Natural killer cell (primary cell): Measurements from ENCODE around the gene DYNC2H1. TPM values are rescaled to one million over a fixed set of nuclear protein-coding genes. Genes with fewer than 3 reads are reported as not detected.

Experiments used
- ATAC-seq, 3 donors: fragments of 150-1000 bp in 2 of 3; fragments of 200-7000 bp in 1 of 3; cut with Tn5 transposase; 1 replicate in 1 of 3; 2 replicates in 2 of 3; pipeline ENCODE4 v1.10.0; 2021; ENCODE audit warnings: mild to moderate bottlenecking in 2 of 3, moderate library complexity in 2 of 3
- DNase-seq, 2 donors: peaks; one replicate each; pipeline versions ENCODE4 v3.0.0 to v3.0.0-alpha.2; 2013 to 2021; ENCODE audit warnings: mixed read lengths in 1 of 2
- H3K27ac ChIP-seq: one replicate; pipeline ENCODE4 v1.5.1; 2013; ENCODE audit warnings: mild to moderate bottlenecking, low read length
- H3K27me3 ChIP-seq: one replicate; pipeline ENCODE4 v1.6.1; 2013; ENCODE audit warnings: low read length; ENCODE audit not compliant: control insufficient read depth, insufficient read depth
- H3K36me3 ChIP-seq: one replicate; pipeline ENCODE4 v1.6.1; 2013; ENCODE audit warnings: low read length; ENCODE audit not compliant: control insufficient read depth, insufficient read depth
- H3K4me1 ChIP-seq: one replicate; pipeline ENCODE4 v1.6.1; 2013; ENCODE audit warnings: low read length; ENCODE audit not compliant: control insufficient read depth, insufficient read depth
- H3K4me3 ChIP-seq: one replicate; pipeline ENCODE4 v1.5.1; 2013; ENCODE audit warnings: low read length
- H3K9me3 ChIP-seq: one replicate; pipeline ENCODE4 v1.6.1; 2013; ENCODE audit warnings: low read length; ENCODE audit not compliant: control insufficient read depth, insufficient read depth
- H3K27ac Mint-ChIP-seq, 2 donors: one replicate each; pipeline ENCODE4 v1.8.0; 2022; ENCODE audit warnings: mild to moderate bottlenecking in 2 of 2, mixed read lengths in 2 of 2, moderate library complexity in 1 of 2
- H3K27me3 Mint-ChIP-seq, 2 donors: one replicate each; pipeline ENCODE4 v1.8.0; 2022; ENCODE audit warnings: low read depth in 2 of 2, mixed read lengths in 2 of 2
- H3K36me3 Mint-ChIP-seq: one replicate; pipeline ENCODE4 v1.8.0; 2022; ENCODE audit warnings: mixed read lengths
- H3K4me1 Mint-ChIP-seq, 2 donors: one replicate each; pipeline ENCODE4 v1.8.0; 2022; ENCODE audit warnings: mixed read lengths in 2 of 2
- H3K4me3 Mint-ChIP-seq: one replicate; pipeline ENCODE4 v1.8.0; 2022; ENCODE audit warnings: mild to moderate bottlenecking, moderate library complexity, mixed read lengths
- H3K9me3 Mint-ChIP-seq, 2 donors: one replicate each; pipeline ENCODE4 v1.8.0; 2022; ENCODE audit warnings: mixed read lengths in 2 of 2
- CTCF ChIP-seq: fragments of 200-600 bp; IDR thresholded peaks from one replicate; pipeline ENCODE4 v1.8.0; 2022; ENCODE audit warnings: antibody characterized with exemption
- WGBS: methylation state at CpG from one replicate; pipeline ENCODE4 v1.1.7; 2013; ENCODE audit warnings: missing lambda C conversion rate; ENCODE audit not compliant: insufficient coverage; 5-methylcytosine and 5-hydroxymethylcytosine counted together
- intact Hi-C: fragments of 100-400 bp; cut with micrococcal nuclease; formaldehyde crosslinking; loops from one replicate; pipeline ENCODE4 v1.14.2; 2022
- total RNA-seq, 4 donors: library from RNA; stranded (reverse); fragments of 120-200 nt in 1 of 4; gene quantifications; one replicate each; pipeline versions ENCODE4 v1.2.3 to v1.2.4, GENCODE V29; 2013 to 2022

The DYNC2H1 gene
- total RNA-seq, 3 donors from 2014 or later (not counting 1 experiment from before 2014, with no cell fraction given) = 4.1 to 7.5 (median 4.4) TPM

GRCh38 chr11:103147627-103148026, 38.4 kb downstream of the DYNC2H1 start:
- Histone ChIP-seq H3K4me1 (no peaks in the 10 kb centered on the region), H3K27me3 (no peaks in the 10 kb centered on the region), H3K27ac (no peak overlapping the region), H3K4me3 (no peak overlapping the region), H3K36me3 (no peaks in the 10 kb centered on the region), H3K9me3 (no peaks in the 10 kb centered on the region)
- H3K27me3 Mint-ChIP-seq = no peaks in the 10 kb centered on the region
- intact Hi-C loops = no loop called here
- no peaks in the 10 kb centered on the region for H3K4me1 Mint-ChIP-seq
- DNase-seq (no peak), ATAC-seq (no peak)
- H3K9me3 Mint-ChIP-seq = no peaks in the 10 kb centered on the region
- no peak for TF ChIP-seq CTCF
- no peak overlapping the region for H3K4me3 Mint-ChIP-seq
- H3K27ac Mint-ChIP-seq = no peak overlapping the region
- no peaks in the 10 kb centered on the region for H3K36me3 Mint-ChIP-seq

- Mint-ChIP-seq H3K4me3 (no peak overlapping the region), H3K27me3 (no peaks in the 10 kb centered on the region), H3K9me3 (no peaks in the 10 kb centered on the region), H3K36me3 (no peaks in the 10 kb centered on the region), H3K4me1 (no peaks in the 10 kb centered on the region), H3K27ac (no peak overlapping the region)
- no peak for ATAC-seq
- Histone ChIP-seq H3K27me3 (no peaks in the 10 kb centered on the region), H3K4me3 (no peak overlapping the region), H3K4me1 (no peaks in the 10 kb centered on the region), H3K27ac (no peak overlapping the region), H3K9me3 (no peaks in the 10 kb centered on the region), H3K36me3 (no peaks in the 10 kb centered on the region)
- no peak for TF ChIP-seq CTCF
- no peak for DNase-seq
- intact Hi-C loops = no loop called here
- 91% methylated on average over 3 of the region's 3 CpGs for whole genome bisulfite sequencing
Observed at GRCh38 chr11:103157542-103157941, 48.3 kb downstream of the DYNC2H1 start.

- no peak overlapping the region for H3K27ac Mint-ChIP-seq
- Histone ChIP-seq H3K36me3 (peaks cover 2% of the 10 kb centered on the region), H3K27ac (no peak overlapping the region), H3K4me1 (no peaks in the 10 kb centered on the region), H3K9me3 (no peaks in the 10 kb centered on the region), H3K27me3 (no peaks in the 10 kb centered on the region), H3K4me3 (no peak overlapping the region)
- ATAC-seq (no peak), DNase-seq (no peak)
- TF ChIP-seq CTCF = no peak
- intact Hi-C loops = no loop called here
- no CpG with 5 or more reads among the region's 2 CpGs for WGBS
- no peaks in the 10 kb centered on the region for H3K9me3 Mint-ChIP-seq
- H3K36me3 Mint-ChIP-seq = no peaks in the 10 kb centered on the region
- no peaks in the 10 kb centered on the region for H3K4me1 Mint-ChIP-seq
- H3K4me3 Mint-ChIP-seq = no peak overlapping the region
- no peaks in the 10 kb centered on the region for H3K27me3 Mint-ChIP-seq
Observed at GRCh38 chr11:103164093-103164796, 55.0 kb downstream of the DYNC2H1 start.

DNA sequence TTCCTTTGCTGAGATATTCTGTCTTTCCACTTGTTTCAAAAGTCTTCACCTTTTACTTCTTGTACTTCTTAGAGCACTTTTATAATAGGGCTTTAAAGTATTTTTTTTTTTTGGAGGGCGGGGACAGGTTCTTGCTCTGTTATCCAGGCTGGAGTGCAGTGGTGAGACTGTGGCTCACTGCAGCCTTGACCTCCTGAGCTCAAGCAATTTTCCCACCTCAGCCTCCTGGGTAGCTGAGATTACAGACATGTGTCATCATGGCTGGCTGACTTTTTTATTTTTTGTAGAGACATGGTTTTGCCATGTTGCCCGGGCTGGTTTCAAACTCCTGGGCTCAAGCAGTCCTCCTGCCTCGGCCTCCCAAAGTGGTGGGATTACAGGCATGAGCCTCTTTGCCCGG, 57.9 kb downstream of the DYNC2H1 start:
- H3K4me1 ChIP-seq = no peaks in the 10 kb centered on the region
- H3K27me3 ChIP-seq = no peaks in the 10 kb centered on the region
- H3K27ac Mint-ChIP-seq = no peak overlapping the region
- no peak overlapping the region for H3K27ac ChIP-seq
- no peaks in the 10 kb centered on the region for H3K9me3 Mint-ChIP-seq
- H3K27me3 Mint-ChIP-seq = no peaks in the 10 kb centered on the region
- H3K9me3 ChIP-seq = no peaks in the 10 kb centered on the region
- intact Hi-C loops = no loop called here
- 100% methylated on average over 4 of the region's 4 CpGs for WGBS
- DNase-seq (no peak), ATAC-seq (no peak)
- no peaks in the 10 kb centered on the region for H3K36me3 Mint-ChIP-seq
- H3K36me3 ChIP-seq = peaks cover 2% of the 10 kb centered on the region
- H3K4me3 Mint-ChIP-seq = no peak overlapping the region
- no peaks in the 10 kb centered on the region for H3K4me1 Mint-ChIP-seq
- no peak for TF ChIP-seq CTCF
- H3K4me3 ChIP-seq = no peak overlapping the region
